ENCODE results near the gene OLIG1.

The OLIG1 gene

DNA sequence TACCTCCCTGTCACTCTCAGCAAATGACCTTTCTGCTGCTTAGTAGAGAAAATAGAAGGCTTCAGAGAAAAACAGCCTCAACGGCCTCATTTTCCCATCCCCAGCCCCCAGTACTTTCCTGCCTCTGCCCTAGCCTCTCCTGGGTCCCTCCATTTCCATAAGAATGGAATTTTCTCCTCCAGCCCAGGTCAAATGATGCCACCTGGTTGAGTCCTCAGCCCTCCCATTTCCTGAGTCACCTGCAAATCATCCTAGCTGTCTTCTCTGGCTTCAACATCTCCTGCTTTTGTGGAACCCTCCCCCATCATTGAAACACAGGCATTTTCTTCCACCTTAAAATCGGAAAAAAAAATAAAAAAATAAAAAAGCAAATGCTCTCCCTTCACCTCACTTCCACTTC is 35.1 kb downstream of the OLIG1 start:
- DNase-seq: no peak

DNA sequence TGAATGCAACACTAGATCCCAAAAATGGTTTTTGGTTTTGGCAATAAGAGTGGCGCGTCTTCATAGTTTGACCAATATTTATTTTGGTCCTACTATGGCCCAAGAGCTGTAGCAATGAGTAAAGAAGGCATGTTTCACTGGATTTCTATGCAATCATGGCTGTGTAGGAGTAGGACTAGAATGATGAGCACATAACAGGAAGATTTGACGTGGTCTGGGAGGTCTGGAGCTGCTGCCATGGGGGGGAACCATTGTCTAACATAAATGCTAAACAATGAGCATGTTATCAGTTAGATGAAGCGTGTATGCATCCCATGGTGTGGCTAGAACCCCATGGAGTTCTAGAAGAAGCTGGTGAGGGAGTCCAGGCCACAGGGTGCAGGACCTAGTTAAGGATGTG is 38.3 kb downstream of the OLIG1 start:
- DNase-seq: no peak

DNA sequence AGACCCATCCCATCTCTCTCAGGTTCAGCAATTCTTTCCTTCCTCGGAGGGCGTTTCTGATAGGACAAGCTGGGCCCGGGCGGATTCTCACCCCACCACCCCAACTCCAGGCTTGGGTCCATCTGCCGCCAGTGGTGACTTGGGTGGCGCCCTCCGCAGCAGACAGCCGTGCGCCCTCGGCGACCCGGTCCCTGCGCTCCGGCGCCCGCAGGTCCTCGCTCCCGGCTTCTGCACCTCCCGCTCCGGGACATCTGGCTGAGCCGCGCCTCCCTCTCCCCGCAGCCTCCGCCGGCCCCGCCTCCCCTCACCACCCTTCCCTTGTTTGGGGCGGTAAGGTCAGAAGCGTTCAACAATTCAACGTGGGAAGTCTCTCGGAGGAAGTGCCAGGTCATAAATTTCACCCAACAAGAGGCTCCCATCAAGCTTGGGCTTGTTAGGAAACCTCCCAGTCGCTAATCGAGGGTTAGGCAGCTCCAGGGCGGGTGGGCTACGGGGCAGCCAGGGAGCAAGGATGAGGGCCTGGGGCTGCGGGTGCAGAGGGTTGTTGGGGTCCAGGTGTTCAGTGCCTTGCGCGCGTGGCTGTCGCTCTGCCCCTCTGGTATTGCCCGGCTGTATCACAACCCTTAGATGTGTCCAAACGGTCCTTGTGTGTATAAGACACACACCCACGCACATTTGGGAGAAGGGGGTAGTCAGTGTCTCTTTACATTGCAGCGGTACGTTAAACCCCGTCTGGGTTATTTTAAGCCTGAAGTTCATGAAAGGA is 39.8 kb downstream of the OLIG1 start:
- no peak for DNase-seq

DNA sequence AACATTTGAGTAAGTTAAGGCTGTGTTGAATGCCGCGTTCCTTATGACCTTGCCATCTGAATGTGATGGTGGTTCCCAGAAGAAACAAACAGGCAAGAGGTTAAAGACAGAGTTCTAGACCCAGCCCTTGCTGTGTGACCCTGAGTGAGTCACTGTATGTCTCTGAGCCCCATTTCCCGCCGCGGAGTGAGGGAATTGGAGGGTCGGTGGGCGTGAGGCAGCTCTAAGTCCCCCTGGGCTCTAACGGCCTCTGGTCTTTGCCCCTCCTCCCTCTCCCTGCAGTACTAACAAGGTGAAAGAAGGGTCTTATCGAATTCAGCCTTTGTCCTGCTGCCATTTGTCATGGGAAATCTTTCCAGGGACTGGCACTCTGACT is 40.4 kb downstream of the OLIG1 start:
- DNase-seq: no peak

DNA sequence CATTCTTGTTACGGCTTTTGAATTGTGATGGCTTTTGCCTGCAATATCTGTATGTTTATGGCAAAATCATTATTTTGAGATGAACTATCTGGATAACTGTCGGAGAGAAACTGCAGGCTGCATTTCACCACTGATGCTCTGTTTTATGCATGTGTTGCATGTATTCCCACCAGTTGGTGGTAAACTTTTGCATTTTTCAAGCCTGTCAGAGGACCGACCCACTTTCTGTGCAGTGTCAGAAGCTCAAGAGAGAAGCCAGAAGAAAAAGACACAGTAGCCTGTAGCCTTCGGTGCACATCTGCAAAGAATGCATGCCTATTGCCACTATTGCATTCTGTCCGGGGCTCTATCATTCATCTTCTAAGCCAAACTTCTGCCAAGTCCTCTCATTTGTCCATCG is 41.6 kb downstream of the OLIG1 start:
- no peak for DNase-seq

DNA sequence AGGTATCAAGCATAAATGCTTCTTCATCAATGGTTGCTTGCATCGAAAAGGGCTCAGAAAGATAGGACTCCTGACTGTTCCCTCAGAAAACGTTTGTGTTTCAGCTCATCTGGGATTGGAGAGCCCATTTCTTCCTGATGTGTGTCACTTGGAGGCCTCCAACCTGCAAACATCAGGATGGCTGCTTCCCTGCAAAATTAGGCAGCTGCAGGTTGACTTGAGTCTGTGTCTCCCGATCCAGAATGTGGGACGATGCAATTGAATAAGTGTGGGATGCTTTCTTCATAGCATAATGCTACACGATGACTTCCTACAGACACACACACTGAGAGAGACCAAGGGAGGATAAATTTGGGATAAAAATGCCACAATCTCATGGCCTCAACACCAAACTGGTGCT is 42.2 kb downstream of the OLIG1 start:
- no peak for DNase-seq

DNA sequence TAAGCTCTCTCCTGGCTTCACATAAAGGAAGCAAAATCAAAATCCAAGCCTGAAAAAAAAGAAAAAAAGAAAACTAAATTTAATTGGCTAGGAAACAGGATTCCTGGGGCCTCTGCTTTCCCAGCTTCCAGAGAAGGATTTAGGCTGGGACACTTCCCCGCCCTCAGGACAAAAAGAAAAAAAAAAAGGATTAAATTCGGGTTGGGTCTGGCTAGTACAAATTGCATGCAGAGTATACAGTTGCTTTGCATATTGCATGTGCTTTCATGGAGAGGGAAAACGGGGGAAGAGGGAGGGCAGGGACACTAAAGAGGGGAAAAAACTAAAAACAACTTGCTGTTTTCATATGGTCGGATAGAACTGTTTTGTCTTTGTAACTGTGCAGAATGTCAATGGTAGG is 42.7 kb downstream of the OLIG1 start:
- DNase-seq: no peak

DNA sequence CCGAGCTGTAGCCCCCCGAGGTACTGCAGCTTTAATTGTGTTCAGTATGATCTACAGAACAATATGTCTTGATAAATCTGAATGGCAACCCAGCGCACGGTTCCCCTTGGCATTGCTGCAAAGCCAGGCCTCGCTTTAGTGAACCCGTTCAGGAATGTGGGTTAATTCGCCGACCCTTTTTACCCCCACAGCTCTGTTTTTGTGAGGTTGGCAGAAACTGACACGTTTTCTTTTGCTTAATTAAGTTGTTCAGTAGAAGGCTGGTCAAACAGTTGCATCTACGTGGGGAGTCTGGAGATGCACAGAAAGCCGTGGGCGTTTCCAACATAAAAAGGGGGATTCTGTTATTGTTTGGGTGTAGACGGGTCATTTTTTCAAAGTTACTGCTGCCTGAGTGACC is 43.2 kb downstream of the OLIG1 start:
- DNase-seq: no peak

DNA sequence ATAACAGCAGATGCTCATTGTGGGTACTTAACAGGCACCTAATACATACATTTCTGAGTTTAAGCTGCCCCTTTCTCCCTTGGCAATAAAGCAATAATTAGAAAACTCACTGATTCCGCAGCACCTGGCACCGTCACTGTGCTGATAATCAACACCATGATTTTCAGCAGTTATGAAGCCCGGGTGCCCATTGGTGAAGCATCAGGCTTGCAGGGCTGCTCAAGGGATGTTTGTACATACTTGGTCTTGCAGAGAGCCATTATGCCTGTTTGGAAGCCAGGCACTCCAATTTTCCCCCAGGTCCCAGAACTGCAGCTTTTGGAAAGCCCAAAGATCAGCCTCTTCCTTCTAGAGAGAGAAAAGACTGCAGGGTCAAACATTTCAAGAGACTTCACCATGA is 44.3 kb downstream of the OLIG1 start:
- no peak for DNase-seq

DNA sequence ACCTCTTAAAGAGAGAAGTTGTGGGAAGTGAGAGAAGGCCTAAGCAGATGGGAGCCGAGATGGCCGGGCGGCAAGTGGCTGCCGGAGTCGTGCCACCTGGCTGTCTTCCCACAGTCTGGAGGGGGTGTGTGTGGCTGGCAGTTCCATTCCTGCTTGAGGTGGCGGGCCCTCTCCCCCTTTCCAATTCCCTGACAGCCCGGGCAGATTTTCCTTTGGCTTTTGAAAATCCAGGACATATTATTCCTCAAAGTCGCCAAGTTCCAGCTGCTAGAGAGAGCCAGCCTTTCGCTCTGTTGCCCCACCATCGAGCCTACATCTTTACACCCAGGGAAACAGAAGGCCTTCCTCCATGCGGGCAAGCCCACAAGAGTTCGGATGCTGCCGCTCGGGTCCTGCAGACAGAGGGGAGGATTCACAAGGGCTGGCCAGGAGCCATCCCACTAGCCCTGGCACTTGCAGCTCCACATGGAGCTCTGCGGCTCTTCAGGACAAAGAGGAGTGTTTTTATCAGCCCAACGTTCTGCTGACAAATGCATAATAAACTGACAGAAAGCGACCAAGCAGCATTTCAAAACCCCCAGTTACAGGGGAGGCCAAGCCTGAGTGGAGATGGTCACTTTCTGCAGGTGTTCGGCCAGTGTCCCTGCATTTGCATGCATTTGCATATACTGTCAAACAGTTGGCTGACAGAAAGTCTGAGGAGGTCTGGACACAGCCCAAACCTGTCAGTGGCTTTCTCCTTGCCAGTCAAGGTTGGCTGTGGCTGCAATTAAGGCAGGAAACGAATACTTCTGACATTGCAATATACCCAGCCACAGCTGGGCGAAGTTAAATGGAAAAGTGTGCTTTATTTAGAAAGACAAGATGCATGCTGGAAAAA is 45.9 kb downstream of the OLIG1 start:
- DNase-seq: no peak

DNA sequence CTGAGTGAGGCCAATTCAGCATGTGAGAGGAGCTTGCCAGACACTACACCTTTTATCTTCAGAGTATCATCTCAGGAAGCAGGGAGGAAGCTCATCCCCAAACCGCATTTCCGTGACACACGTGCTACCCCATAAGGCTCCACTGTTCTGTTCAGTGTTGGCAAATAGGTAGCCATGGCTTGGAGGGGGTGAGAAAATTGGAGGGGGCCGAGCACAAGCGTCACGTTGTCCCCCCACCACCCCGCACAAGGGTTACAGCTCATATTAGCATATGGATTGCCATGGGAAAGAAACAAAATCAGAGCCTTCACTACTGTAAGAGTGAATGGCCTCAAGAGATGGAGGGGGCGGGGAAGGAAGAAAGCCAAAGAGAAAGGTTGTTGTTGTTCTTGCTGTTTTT is 46.7 kb downstream of the OLIG1 start:
- DNase-seq: no peak

DNA sequence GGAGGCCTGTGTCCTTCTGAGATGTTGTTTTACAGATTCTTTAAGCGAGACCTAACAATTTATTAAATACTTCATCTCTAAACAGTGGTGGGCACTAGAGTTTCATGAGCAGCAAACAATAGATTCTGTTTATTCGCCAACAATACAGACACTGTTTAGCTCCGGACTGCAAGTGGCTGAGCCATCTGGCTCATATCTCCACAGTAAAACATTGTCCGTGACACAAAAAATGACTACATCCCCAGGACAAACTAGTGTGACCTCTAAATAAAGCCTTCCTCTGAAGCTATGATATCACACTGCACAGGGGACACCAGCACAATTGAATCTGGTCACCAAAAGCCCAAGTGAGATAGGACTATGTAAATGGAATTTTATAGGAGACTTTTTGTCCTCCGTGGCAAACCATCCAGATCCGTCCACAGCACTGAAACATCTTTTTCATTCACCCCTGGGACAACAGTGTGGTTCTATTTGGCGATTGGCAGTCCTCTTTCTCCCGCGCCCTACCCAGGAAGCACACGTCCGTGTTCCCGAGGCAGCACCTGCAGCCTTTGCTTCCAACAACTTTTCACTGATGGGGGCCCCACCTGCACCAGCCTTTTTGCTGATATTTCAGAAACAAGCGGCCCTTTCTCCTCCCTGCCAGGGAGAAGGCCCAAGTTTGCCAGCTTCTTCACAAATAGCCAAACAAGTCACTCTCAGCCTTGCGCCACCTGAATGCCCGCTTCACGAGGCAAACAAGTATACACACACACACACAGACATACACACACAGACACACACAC is 47.4 kb downstream of the OLIG1 start:
- DNase-seq: no peak

Data from NCI-H2107 (cell line).